Smooth muscle cell of the brain vasculature (primary cell): ENCODE data around the gene ABCC11.
A peak's percentile ranks its signal among the peaks of the same experiment; 100 is the strongest.

ENCODE experiments used
- DNase-seq: peaks from one replicate; pipeline ENCODE4 v3.0.0-alpha.2; 2012; ENCODE audit warnings: low read depth, low spot score

ABCC11 gene

DNA sequence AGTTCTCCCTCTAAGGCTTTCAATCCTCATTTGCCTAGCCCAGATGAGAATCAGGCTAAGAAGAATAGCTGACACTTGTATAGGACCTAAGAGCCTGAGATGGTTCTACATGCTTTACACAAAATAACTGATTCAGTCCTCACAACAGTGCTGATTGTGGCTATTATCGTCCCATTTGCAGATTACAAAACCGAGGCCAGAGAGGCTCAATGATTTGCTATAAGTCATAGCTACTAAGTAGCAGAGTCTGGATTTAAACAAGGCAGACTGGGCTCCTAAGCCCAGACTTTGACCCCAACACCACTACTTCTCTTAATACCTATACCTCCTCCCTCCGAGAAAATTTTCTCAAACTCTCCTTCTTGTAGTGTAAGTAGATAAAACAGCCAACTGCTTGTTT, 114.6 kb downstream of the ABCC11 start:
- DNase-seq: no peak

DNA sequence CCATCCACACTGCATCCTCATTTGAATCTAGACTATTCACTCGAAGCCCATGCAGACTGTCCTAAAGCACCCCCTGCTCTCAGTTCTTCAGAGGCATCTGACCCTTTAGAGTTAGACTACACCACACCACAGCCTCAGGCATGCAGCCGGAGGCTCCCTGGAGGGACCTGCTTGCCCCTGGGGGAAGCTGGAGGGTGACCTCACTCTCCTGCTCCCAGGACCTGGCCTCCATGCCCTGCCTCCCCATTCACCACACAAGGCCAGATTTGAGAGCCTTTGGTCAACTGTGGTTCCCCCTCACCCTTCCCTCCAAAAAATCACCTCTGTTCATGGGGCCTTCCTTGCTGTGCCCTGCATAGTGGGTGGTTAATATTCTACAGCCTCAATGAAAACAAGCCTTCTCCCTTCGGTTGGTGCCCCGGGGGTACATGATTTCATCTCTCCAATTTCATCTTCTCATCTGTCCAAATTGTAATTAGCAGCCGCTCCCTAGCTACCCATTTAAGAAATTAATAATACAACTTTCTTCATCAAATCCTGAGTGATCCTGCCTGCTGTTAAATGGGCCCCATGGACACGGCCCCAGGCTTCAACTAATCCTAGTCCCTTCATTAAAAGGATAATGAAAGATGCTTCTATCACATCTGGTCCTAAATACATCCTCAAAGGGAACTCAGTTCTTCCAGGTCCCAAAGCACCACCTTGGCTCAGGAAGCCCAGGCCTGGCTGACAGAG, 116.0 kb downstream of the ABCC11 start:
- DNase-seq: no peak

GRCh38 chr16:48129926-48130325, 117.4 kb downstream of the ABCC11 start:
- DNase-seq: no peak

- DNase-seq: no peak
Observed at GRCh38 chr16:48128769-48129168, 118.6 kb downstream of the ABCC11 start.

DNA sequence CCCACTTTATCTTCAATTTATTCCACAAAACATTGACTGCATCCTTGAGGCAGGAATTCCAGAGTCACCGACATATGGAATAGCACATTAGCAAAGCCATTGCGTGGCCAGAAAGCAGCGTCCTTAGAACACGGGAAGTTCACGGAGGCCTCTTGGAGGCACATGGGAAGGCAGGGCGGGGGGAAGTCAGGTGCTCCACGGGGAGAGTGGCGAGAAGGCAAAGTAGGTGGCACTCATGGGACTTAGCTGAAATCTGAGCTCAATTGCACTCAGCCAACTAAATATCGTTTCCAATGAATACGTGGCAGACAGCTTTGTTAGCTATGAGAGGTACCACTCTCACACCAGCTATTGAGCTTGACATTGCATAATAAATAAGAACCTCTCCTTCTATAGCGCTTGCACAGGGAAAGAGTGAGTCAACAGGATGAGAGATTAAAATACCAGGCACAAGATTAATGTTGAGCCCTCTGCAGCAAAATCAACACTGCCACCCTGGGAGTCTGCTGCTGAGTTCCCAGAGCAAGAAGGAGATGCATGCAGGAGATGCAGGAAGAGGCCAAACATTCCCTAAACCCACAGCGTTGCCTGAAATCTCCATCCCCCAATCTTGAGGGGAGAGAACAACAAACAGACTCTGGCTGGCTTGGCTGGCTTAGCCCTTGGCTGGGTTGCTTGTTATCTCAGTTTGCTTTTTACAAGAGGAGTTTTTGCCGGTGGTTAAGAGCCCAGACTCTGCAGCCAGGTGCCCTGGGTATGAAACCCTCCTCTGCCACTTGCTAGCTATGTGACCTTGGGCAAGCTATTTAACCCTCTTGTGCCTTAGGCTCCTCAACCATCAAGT, 120.3 kb downstream of the ABCC11 start:
- DNase-seq: peak; percentile 91

DNA sequence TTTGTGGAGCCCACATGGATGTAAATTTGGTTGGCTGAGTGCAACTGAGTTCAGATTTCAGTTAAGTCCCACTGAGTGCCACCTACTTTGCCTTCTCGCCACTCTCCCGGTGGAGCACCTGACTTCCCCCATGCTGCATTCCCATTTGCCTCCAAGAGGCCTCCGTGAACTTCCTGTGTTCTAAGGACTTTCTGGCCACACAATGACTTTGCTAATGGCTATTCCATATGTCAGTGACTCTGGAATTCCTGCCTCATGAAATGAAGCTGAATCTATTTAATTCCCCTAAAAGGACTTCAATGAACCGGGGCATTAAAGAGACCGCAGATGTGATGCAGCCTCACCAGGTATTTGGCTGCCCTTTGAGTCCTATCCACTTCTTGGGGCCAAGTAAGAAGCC, 121.5 kb downstream of the ABCC11 start:
- DNase-seq: no peak

DNA sequence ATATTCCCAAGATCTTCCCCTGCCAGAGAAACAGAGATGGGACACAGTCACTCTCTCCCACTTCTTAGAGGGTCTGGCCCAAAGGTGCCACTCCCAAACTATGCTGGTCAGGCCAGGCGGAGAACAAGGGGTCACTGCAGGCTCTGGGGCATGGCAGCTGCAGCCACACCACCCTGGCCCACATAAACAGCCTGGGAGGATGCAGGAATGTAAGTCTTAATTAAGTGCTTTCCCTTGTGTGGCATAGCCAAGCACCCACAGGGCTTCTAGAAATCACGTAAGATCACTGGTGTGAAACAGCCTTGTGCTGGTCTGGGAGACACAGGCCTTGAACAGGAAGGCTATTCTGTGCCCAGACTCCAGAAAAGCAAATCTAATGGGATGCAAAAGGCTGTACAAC, 123.1 kb downstream of the ABCC11 start:
- no peak for DNase-seq

DNA sequence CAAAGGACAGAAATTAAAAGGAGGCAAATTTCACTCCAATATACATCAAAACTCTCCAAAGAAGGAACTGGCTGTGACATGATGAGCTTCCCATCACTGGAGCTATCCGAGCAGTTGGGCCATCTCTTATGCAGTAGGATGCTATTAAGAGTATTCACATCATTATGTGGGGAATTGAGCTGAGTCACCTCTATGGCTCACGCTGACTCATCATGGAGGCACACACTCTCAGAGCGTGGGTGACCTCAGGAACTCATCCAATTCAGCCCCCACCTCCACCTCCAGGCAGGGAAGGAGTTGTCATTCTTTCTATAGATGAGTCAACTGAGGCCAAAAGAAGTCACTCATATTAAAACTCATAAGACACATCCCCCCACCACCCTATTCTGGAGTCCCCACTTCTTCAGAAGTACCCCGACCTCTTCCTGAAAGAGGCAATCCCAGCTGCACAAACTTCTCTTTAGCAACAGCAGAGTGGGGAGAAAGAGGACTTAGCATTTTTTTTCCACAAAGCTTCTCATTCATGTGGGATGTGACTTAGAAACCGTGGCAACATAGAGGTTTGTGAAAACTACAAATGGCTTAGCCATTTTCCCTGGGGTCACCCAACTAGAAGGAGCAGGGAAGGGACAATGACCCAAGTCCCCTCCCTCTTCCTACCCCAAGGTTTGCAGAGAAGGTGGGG, 124.1 kb downstream of the ABCC11 start:
- peak; percentile 90 for DNase-seq

DNA sequence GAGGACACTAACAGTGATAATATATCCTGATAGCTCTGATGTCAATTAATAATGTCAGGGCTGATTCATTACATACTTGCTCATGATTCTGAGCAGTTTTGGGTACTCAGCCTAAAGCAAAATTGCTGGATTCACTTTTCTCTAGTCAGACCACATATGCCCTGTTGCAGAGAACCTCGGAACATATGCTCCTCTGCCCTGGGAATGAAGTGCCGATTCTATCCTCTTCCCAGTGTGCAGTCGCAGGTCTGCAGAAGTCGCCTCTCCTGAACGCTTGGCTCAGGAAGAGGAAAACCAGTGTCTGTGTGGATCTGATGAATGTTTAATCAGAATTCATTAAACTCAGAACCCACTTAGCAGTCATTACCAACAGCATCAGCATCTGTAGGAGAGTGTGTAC, 126.1 kb downstream of the ABCC11 start:
- no peak for DNase-seq

DNA sequence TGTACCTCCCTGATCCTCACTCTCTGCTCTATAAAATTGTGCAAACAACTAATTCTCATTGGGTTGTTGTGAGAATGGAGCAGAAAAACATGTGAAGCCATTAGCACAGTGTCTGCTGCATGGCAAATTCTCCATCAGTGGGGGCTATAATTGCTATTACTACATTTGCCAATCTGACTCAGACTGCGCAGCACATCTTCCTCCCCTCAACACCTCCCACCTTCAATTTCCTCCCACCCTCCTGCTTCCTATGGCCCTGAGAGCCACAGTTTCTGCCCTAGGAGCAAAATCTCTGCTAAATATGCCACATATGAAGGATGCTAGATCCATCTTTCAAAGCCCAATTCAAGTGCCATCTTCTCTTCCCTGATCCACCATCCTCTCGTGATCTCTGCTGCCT, 128.5 kb downstream of the ABCC11 start:
- no peak for DNase-seq

DNA sequence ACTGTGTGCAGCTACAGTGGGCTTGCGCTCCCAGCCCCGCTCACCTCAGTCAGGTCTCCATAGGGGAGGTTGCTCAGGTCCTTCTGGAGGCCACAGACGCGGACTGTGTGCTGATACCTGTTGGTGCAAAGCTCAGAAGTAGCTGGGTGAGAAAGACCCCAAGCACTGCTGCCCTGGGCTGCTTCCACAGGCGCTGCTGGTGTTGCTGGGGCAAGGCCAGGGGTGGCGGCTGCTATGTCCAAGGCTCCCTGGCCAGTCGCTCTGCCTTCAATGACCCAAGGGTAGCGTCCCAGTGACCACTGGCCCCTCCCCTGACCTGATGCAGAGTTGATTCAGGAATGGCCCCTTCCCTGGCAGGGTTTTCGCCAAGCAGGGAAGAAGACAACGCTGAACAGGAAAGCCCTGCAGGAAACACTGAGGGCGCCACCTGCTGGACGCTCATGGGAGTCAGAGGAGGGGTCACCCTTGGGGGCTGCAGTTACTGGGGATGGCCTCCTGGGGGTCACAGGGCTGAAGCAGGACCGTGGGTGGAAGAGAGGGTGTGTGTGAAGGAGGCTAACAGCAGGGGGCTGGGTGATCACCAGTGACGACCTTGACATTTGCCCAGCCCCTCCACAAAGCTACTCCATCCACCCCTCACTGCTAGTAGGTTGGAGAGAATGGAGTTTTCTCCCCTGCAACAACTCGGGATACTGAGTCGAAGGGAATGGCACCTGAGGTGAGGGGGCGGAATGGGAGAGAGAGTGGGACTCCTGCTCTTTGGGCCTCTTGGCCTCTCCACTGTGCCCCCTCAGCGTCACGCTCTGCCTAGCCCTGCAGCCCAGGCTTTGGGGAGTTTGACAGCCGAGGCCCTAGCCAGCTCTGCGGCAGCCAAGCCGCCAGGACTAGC, 129.9 kb downstream of the ABCC11 start:
- no peak for DNase-seq
